Keratinocyte (primary cell): ENCODE data around the gene CUX1. TPM values are rescaled to one million over a fixed set of nuclear protein-coding genes. Genes with fewer than 3 reads are reported as not detected.

Experiments used
- DNase-seq: peaks from one replicate; pipeline ENCODE4 v3.0.0-alpha.2; 2011; ENCODE audit warnings: low read depth, missing footprints, low spot score
- FAIRE-seq: peaks from 2 replicates; lab custom pipeline; 2011; peaks lifted over from hg19 to GRCh38; lab: Jason Lieb, UNC
- H2AFZ ChIP-seq: 2 replicates; pipeline ENCODE4 v1.6.0; 2012; ENCODE audit warnings: low read length, control low read depth, inconsistent platforms; ENCODE audit not compliant: control insufficient read depth
- H3K27ac ChIP-seq: 2 replicates; pipeline ENCODE4 v1.5.1; 2011; ENCODE audit warnings: low read length; ENCODE audit not compliant: control insufficient read depth, insufficient read depth
- H3K27me3 ChIP-seq: 3 replicates; pipeline ENCODE4 v1.6.0; 2011; ENCODE audit warnings: low read length; ENCODE audit not compliant: control insufficient read depth, insufficient read depth; ENCODE audit errors: extremely low read depth
- H3K36me3 ChIP-seq, 2 experiments: 2 replicates in 1 of 2; 3 replicates in 1 of 2; pipeline ENCODE4 v1.5.1; 2011; ENCODE audit warnings: low read length in 2 of 2, mild to moderate bottlenecking in 1 of 2; ENCODE audit not compliant: control insufficient read depth in 2 of 2, insufficient read depth in 2 of 2; ENCODE audit errors: extremely low read depth in 1 of 2
- H3K4me1 ChIP-seq: 3 replicates; pipeline ENCODE4 v1.5.1; 2011; ENCODE audit warnings: low read length; ENCODE audit not compliant: control insufficient read depth, insufficient read depth; ENCODE audit errors: extremely low read depth
- H3K4me2 ChIP-seq: 3 replicates; pipeline ENCODE4 v1.6.0; 2011; ENCODE audit warnings: low read depth, low read length; ENCODE audit not compliant: control insufficient read depth, insufficient read depth; ENCODE audit errors: extremely low read depth
- H3K4me3 ChIP-seq, 3 experiments: fragments of 200-600 bp in 1 of 3; sonication (generic) in 1 of 3; 2 replicates in 2 of 3; 3 replicates in 1 of 3; pipeline ENCODE4 v1.5.1; 2011 to 2016; ENCODE audit warnings: low read length in 3 of 3, mild to moderate bottlenecking in 3 of 3, control low read depth in 2 of 3, inconsistent platforms in 1 of 3, low read depth in 1 of 3, mixed read lengths in 1 of 3, mixed run types in 1 of 3, moderate library complexity in 1 of 3; ENCODE audit not compliant: control insufficient read depth in 2 of 3, insufficient read depth in 2 of 3; ENCODE audit errors: extremely low read depth in 1 of 3
- H3K79me2 ChIP-seq: 2 replicates; pipeline ENCODE4 v1.6.0; 2012; ENCODE audit warnings: low read length; ENCODE audit not compliant: control insufficient read depth, insufficient read depth
- H3K9ac ChIP-seq: 3 replicates; pipeline ENCODE4 v1.6.0; 2011; ENCODE audit warnings: low read length; ENCODE audit not compliant: control insufficient read depth, insufficient read depth; ENCODE audit errors: extremely low read depth
- H3K9me1 ChIP-seq: 3 replicates; pipeline ENCODE4 v1.6.0; 2011; ENCODE audit warnings: low read length; ENCODE audit not compliant: control insufficient read depth, insufficient read depth; ENCODE audit errors: extremely low read depth
- H3K9me3 ChIP-seq: 2 replicates; pipeline ENCODE4 v1.5.1; 2012; ENCODE audit warnings: low read depth, low read length; ENCODE audit not compliant: control insufficient read depth
- H4K20me1 ChIP-seq: 3 replicates; pipeline ENCODE4 v1.6.0; 2011; ENCODE audit warnings: low read length; ENCODE audit not compliant: control insufficient read depth, insufficient read depth; ENCODE audit errors: extremely low read depth
- CTCF ChIP-seq, 3 experiments: IDR thresholded peaks in 1 of 3; conservative IDR thresholded peaks in 1 of 3; optimal IDR thresholded peaks in 1 of 3; 2 replicates in 2 of 3; 3 replicates in 1 of 3; pipeline versions ENCODE3 to v1.5.1; 2011; ENCODE audit warnings: low read length in 3 of 3, mild to moderate bottlenecking in 3 of 3, moderate library complexity in 2 of 3, control low read depth in 1 of 3, inconsistent platforms in 1 of 3; ENCODE audit not compliant: insufficient read depth in 2 of 3; ENCODE audit errors: extremely low read depth in 1 of 3
- EZH2 ChIP-seq: IDR thresholded peaks from one replicate; pipeline ENCODE4 v1.6.1; 2012; ENCODE audit warnings: inconsistent platforms, mild to moderate bottlenecking, low read length, moderate library complexity
- dilution Hi-C: fragments of 300-500 bp; cut with MboI; formaldehyde crosslinking; loops from one replicate; pipeline ENCODE4 v1.7.0; 2020; ENCODE audit warnings: low sequenced_read_pairs; ENCODE audit not compliant: extremely low pct_ligation_motif_present
- polyA plus RNA-seq, 5 experiments: library from polyadenylated mRNA; depleted of rRNA in 3 of 5; stranded (reverse) in 3 of 5; stranded (forward) in 1 of 5; unstranded in 1 of 5; fragments of >200 nt; gene quantifications; 1 replicate in 1 of 5; 2 replicates in 3 of 5; 3 replicates in 1 of 5; pipeline versions ENCODE4 v1.2.1 to v1.2.3, GENCODE V29; 2011 to 2012; ENCODE audit warnings: missing spikeins in 2 of 5, low read depth in 1 of 5, low replicate concordance in 1 of 5

Gene CUX1
- polyA plus RNA-seq, 1 donor (not counting 4 experiments of a cell fraction or from before 2014, with no cell fraction given): 18.3 TPM

DNA sequence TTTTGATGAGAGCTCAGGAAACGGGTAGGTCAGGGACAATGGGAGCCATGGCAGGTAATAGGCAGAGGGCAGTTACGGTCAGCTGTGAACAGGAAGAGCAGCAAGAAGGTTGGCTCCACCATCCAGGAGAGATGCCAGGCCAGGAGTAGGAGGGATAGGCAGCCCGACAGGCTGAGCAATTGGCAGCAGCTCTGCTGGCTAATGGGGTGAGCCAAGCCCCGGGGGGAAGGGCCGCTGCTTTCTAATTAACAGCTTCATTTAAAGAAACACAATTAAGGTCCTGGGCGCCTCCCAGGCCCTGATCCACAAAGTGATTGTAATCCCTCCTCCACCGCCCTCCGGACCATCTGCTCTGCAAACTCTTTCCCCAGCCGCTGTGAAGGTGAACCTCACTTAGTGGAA is 493.0 kb downstream of the CUX1 start:
- no peak overlapping the region for H3K27ac ChIP-seq
- DNase-seq: no peak
- FAIRE-seq: no peak
- H3K27me3 ChIP-seq: no peaks in the 10 kb centered on the region
- H3K9me1 ChIP-seq: no peaks in the 10 kb centered on the region
- H3K79me2 ChIP-seq: no peaks in the 10 kb centered on the region
- no peaks in the 10 kb centered on the region for H3K9me3 ChIP-seq
- H3K9ac ChIP-seq: no peak overlapping the region
- H3K4me3 ChIP-seq: no peak overlapping the region
- no peaks in the 10 kb centered on the region for H3K4me1 ChIP-seq
- no peak overlapping the region for H3K4me2 ChIP-seq
- H3K36me3 ChIP-seq: no peaks in the 10 kb centered on the region
- H2AFZ ChIP-seq: no peak overlapping the region
- H4K20me1 ChIP-seq: no peaks in the 10 kb centered on the region
- dilution Hi-C loops: no loop called here
- no peak for TF ChIP-seq CTCF (optimal IDR thresholded peaks at IDR 0.05 in 1 of 3, IDR thresholded peaks at IDR 0.05 in 1 of 3, conservative IDR thresholded peaks at IDR 0.05 in 1 of 3; ENCODE audit: extremely low read depth in 1 of 3, insufficient read depth in 2 of 3, low read length in 3 of 3)
- TF ChIP-seq EZH2: no peak

GRCh38 chr7:102312317-102312716 is 494.9 kb downstream of the CUX1 start:
- Histone ChIP-seq H3K9ac (no peak overlapping the region), H2AFZ (no peak overlapping the region), H3K9me3 (no peaks in the 10 kb centered on the region), H3K27ac (no peak overlapping the region), H3K27me3 (no peaks in the 10 kb centered on the region), H3K79me2 (no peaks in the 10 kb centered on the region), H3K36me3 (no peaks in the 10 kb centered on the region), H3K4me1 (no peaks in the 10 kb centered on the region), H3K4me3 (no peak overlapping the region), H3K9me1 (no peaks in the 10 kb centered on the region), H4K20me1 (no peaks in the 10 kb centered on the region), H3K4me2 (no peak overlapping the region)
- DNase-seq (no peak), FAIRE-seq (no peak)
- dilution Hi-C loops: no loop called here
- TF ChIP-seq EZH2 (no peak), CTCF (optimal IDR thresholded peaks at IDR 0.05 in 1 of 3, IDR thresholded peaks at IDR 0.05 in 1 of 3, conservative IDR thresholded peaks at IDR 0.05 in 1 of 3; ENCODE audit: extremely low read depth in 1 of 3, insufficient read depth in 2 of 3, low read length in 3 of 3) (no peak)
